KOPT-K1 (cell line): ENCODE data around the gene HCAR3.

ENCODE experiments used
- H3K27ac ChIP-seq: fragments of 200-600 bp; sonication (generic); 2 replicates; pipeline ENCODE4 v1.5.1; 2016; ENCODE audit warnings: antibody characterized with exemption, mild to moderate bottlenecking, low read depth, low read length; ENCODE audit not compliant: poor library complexity, severe bottlenecking
- H3K36me3 ChIP-seq: fragments of 200-600 bp; sonication (generic); 2 replicates; pipeline ENCODE4 v1.5.1; 2017; ENCODE audit warnings: antibody characterized with exemption, mild to moderate bottlenecking, low read length, moderate library complexity; ENCODE audit not compliant: insufficient read depth
- H3K9me3 ChIP-seq: fragments of 200-600 bp; sonication (generic); 2 replicates; pipeline ENCODE4 v1.5.1; 2017; ENCODE audit warnings: antibody characterized with exemption, low read length, mild to moderate bottlenecking; ENCODE audit not compliant: insufficient read depth, poor library complexity, severe bottlenecking

Gene HCAR3

GRCh38 chr12:122665349-122665748 lies 51.3 kb downstream of the HCAR3 start:
- H3K27ac ChIP-seq: no peak overlapping the region
- H3K9me3 ChIP-seq: no peaks in the 10 kb centered on the region
- H3K36me3 ChIP-seq: peaks cover 5% of the 10 kb centered on the region; the same call in 1 of the 2 replicates
